GM06990 (cell line): ENCODE results near the gene PIP5K1B.

Source experiments
- DNase-seq: peaks from one replicate; pipeline ENCODE4 v3.0.0-alpha.2; 2011; ENCODE audit not compliant: insufficient read length; ENCODE audit errors: extremely low read depth
- H3K27me3 ChIP-seq: replicated peaks from 2 replicates; pipeline ENCODE4 v1.6.0; 2011; ENCODE audit warnings: low read length; ENCODE audit not compliant: control insufficient read depth, insufficient read depth
- H3K36me3 ChIP-seq: 2 replicates; pipeline ENCODE4 v1.5.1; 2011; ENCODE audit warnings: low read length; ENCODE audit not compliant: control insufficient read depth, insufficient read depth
- H3K4me3 ChIP-seq: replicated peaks from 2 replicates; pipeline ENCODE4 v1.5.1; 2011; ENCODE audit warnings: low read depth, mild to moderate bottlenecking, control low read depth, low read length
- CTCF ChIP-seq: IDR thresholded peaks from 2 replicates; pipeline ENCODE4 v1.5.1; 2011; ENCODE audit warnings: low read length, control low read depth, mild to moderate bottlenecking, inconsistent platforms; ENCODE audit not compliant: insufficient read depth, poor library complexity, severe bottlenecking

Gene PIP5K1B

GRCh38 chr9:68717552-68718443 lies 12.8 kb downstream of the PIP5K1B start:
- TF ChIP-seq CTCF, result no peak
- no peak for DNase-seq
- peaks cover 2% of the 10 kb centered on the region for H3K36me3 ChIP-seq

GRCh38 chr9:68719847-68720246 lies 14.8 kb downstream of the PIP5K1B start:
- H3K4me3 ChIP-seq, result no peak overlapping the region
- no peaks in the 10 kb centered on the region for H3K27me3 ChIP-seq
- TF ChIP-seq CTCF, result no peak
- DNase-seq, result no peak
- peaks cover 2% of the 10 kb centered on the region for H3K36me3 ChIP-seq

More at GRCh38 chr9:68717552-68718443, 12.8 kb downstream of the PIP5K1B start:
- Histone ChIP-seq H3K4me3 (no peak overlapping the region), H3K27me3 (no peaks in the 10 kb centered on the region)

- no peaks in the 10 kb centered on the region for H3K27me3 ChIP-seq
Observed at GRCh38 chr9:68720656-68721313, 15.7 kb downstream of the PIP5K1B start.

GRCh38 chr9:68721666-68722330 lies 16.8 kb downstream of the PIP5K1B start:
- Histone ChIP-seq H3K4me3 (no peak overlapping the region), H3K36me3 (no peaks in the 10 kb centered on the region), H3K27me3 (no peaks in the 10 kb centered on the region)
- no peak for TF ChIP-seq CTCF
- DNase-seq, result no peak

More at GRCh38 chr9:68720656-68721313, 15.7 kb downstream of the PIP5K1B start:
- H3K4me3 ChIP-seq, result no peak overlapping the region
- no peak for TF ChIP-seq CTCF
- no peaks in the 10 kb centered on the region for H3K36me3 ChIP-seq
- DNase-seq, result no peak

- Histone ChIP-seq H3K36me3 (no peaks in the 10 kb centered on the region), H3K4me3 (no peak overlapping the region), H3K27me3 (no peaks in the 10 kb centered on the region)
- no peak for TF ChIP-seq CTCF
- no peak for DNase-seq
Observed at GRCh38 chr9:68725070-68725469, 20.0 kb downstream of the PIP5K1B start.
